GM18951 (cell line): Measurements from ENCODE around the gene C1QTNF8.

Experiments used
- POLR2A ChIP-seq: IDR thresholded peaks from 4 replicates; pipeline ENCODE4 v1.6.1; 2011; ENCODE audit warnings: mild to moderate bottlenecking; ENCODE audit not compliant: insufficient read length, insufficient read depth; ENCODE audit errors: extremely low read depth
- in situ Hi-C: fragments of 300-500 bp; cut with MboI; formaldehyde crosslinking; loops from one replicate; pipeline ENCODE4 v1.12.0; 2022; ENCODE audit warnings: low sequenced_read_pairs, mixed read lengths, inconsistent platforms; ENCODE audit not compliant: unreplicated experiment

Gene C1QTNF8

DNA sequence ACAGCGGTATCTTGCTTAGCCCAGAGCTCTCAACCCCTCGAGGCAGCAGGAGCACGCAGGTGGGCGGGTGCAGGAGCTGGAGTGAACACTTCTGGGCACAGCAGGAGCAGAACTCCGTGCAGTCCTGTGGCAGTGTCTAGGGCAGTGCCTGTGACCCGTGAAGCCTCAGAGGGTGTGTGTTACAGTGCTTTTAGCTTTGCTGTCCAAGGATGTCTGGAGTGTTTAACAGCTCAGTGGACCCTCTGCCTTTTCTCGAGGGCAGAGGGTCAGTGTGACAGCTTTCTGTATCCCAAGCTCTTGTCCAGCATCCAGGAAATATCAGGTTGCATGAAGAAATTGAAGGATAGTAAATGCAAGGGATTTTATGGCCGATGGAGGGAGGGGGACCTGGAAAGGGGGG is 39.8 kb downstream of the C1QTNF8 start:
- TF ChIP-seq POLR2A: no peak
- in situ Hi-C loops: loop anchor here (25.0 kb wide), 1 partner anchor 219 kb away; no protein-coding TSS in a partner anchor

DNA sequence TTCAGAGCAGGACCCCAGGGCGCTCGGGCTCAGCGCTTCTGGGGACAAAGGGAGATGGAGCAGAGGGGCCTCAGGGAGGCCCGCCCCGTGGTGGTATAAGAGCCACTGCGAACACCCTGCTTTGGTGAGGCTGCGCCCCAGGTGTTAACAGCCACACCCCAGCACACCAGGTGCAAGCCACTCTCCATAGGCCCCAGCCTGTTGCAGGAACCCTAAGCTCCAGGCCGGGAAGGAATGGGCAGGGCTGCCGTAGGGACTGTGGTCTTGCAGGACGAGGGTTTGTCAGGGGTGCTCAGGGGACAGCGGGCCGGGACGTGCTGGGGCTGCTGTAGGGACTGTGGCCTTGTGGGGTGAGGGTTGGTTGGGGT is 40.5 kb downstream of the C1QTNF8 start:
- in situ Hi-C loops: loop anchor here (25.0 kb wide), 1 partner anchor 218 kb away; no protein-coding TSS in a partner anchor

DNA sequence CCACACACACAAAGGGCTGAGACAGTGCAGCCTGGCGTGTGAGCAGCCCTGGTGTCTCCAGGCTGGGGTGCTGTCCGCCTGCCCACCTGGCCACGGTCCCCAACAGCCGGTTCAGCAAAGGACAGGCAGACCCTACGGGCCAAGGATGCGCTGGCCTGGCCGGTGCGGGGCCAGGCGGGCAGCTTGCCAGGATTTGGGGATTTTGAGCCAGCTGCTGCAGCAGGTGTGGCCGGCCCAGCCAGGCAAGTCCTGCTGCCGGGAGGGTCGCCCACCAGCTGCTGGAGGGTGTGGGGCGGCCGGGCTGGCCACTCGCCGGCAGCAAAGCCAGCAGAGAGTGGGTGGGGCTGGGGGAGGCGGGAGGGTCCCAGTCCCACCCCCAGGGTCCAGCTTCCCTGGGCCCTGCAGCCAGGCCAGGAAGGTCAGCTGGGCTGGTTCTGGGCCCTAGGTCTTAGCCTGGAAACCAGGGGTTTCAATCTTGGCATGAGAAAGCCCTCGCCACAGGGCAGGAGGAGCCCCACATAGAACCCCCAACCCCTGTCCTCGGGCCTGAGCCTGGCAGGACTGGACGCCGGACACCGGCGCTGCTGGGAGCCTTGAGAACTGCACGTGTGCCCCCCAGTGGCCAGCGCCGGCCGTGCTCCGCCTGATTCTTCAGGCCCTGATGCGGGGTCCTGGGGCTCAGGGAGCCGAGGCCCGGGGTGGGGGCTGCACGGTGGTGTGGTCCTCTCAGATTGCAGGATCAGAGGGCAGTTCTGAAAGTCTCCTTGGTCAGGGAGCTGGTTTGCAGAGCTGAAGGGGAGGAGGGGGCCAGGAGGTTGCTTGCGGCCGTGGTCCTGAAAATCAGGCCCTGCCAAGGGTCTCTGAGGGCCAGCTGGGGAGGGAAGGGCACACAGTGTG is 41.1 kb downstream of the C1QTNF8 start:
- in situ Hi-C loops: loop anchor here (25.0 kb wide), 1 partner anchor 218 kb away; no protein-coding TSS in a partner anchor
- no peak for TF ChIP-seq POLR2A

More for the DNA sequence above, 40.5 kb downstream of the C1QTNF8 start:
- no peak for TF ChIP-seq POLR2A

DNA sequence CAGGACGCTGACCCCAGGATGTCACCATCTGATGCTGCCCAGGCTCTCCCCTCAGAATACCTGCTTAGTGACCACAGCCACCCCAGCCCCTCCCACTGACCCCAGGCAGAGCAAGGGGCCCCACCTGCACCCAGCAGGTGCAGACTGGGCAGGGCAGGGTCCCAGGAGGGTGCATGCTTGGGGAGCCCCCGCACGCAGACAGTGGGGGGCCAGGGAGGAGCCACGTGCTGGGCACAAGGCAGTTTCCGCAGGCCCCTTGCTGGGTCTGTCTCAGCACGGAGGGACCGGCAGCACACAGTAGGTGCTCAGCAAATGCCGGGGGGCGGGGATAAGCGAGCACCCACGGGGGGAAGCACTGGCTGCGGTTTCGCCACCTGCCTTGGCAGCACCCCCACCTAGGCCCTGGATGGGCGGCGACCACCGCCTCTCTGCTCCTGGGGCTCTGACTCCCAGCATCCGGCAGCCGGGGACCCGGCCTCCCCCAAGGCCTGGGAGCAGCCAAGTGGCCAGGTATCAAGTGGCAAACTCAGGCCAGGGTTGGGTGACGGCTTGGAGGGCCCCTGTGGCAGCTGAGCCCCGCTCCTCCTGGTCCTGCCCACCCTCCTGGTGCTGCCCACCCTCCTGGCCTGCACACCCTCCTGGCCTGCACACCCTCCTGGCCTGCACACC is 42.2 kb downstream of the C1QTNF8 start:
- in situ Hi-C loops: loop anchor here (25.0 kb wide), 1 partner anchor 217 kb away; no protein-coding TSS in a partner anchor
- no peak for TF ChIP-seq POLR2A

DNA sequence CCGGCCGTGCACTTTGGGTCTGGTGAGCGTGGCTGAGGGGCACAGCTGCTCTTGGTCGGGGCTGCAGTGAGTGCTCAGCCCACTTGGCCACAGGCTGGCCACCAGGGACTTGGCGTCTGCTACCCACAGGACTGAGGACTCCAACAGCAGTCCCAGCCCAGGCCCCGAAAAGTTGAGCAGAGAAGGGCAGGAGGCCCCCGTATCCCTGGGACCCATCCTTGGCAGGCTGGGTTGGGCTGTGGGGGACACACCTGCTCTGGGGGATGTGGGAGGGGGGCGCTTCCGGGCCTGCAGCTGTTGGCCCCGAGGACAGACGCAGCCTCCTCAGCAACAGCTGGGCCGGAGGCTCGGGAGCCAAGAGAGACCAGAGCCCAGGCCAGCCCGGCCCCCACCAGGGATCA is 42.9 kb downstream of the C1QTNF8 start:
- in situ Hi-C loops: loop anchor here (25.0 kb wide), 1 partner anchor 216 kb away; no protein-coding TSS in a partner anchor
- no peak for TF ChIP-seq POLR2A

DNA sequence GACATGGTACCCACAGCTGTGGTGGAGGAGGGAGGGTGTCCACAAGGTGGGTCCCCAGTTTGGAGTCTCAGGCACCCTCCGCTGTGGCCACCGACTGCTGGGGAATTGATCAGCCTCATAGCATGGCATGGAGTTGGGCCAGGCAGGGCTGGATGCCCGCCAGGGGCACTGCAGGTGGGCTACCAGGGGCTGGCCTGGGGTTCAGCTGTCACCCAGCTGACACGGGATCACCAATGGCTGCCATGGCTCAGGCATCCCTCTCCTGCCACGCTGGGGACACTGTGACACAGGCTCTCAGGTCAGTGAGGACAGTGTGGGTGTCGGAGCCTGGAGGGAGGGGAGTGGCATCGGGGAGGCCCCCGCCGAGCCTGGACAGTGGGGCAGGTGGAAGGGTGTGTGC is 43.3 kb downstream of the C1QTNF8 start:
- no peak for TF ChIP-seq POLR2A
- in situ Hi-C loops: loop anchor here (25.0 kb wide), 1 partner anchor 215 kb away; no protein-coding TSS in a partner anchor

DNA sequence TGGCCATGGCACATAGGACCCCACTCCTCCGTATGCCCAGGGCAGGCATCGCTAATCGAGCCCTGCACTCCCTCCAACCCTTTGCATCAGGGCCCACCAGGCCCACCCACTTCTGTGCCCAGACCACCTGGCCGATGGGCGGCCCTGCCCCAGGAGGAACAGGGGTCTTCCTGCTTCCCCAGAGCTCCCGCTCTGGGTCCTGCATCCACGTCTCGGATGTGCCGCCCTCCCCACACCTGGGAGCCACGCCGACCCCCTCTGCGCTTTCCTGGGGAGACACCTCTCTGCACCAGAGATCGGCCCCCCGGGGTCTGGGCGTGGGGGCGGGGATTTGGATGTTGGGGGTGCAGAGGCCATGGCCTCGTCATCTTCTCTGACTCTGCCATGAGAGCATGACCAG is 44.6 kb downstream of the C1QTNF8 start:
- in situ Hi-C loops: loop anchor here (25.0 kb wide), 1 partner anchor 214 kb away; no protein-coding TSS in a partner anchor
- TF ChIP-seq POLR2A: no peak

DNA sequence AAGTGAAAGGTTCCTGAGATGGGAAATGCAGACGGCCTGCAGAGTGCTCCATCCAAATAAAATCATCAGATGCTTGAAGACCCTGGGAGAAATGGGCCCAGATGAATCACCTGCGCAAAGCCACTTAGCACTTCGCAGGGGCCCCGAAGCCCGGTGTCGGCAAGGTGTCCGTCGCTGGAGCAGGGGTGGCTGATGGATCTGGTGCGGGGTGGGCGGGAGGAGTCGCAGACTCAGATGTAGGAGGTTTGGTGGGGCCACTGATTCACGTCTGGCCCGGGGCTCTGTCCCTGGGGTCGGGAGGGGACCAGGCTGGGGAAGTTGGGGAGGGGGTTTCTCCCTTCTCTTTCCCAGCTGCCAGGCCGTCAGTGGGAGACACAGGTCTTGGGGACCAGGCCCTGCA is 45.1 kb downstream of the C1QTNF8 start:
- in situ Hi-C loops: loop anchor here (25.0 kb wide), 1 partner anchor 214 kb away; no protein-coding TSS in a partner anchor
- TF ChIP-seq POLR2A: no peak

DNA sequence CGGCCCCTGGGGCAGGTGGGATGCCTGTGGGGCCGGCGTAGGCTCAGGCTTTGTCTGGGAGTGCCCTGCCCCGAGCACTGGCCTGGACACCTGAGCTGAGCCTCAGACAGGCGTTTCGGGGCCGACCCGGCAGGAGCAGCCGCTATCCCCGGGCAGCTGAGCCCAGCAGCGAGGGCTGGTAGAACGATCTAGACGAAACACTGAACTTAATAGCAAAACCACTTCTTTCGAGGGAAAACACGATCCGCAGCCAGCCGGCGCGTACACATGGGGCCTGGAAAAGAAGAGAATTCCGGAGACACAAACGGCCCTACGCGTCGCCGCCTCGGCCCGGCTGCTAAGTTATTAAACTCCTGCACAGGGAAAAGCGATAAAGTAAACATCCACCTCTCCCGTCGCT is 45.5 kb downstream of the C1QTNF8 start:
- in situ Hi-C loops: loop anchor here (25.0 kb wide), 1 partner anchor 213 kb away; no protein-coding TSS in a partner anchor

DNA sequence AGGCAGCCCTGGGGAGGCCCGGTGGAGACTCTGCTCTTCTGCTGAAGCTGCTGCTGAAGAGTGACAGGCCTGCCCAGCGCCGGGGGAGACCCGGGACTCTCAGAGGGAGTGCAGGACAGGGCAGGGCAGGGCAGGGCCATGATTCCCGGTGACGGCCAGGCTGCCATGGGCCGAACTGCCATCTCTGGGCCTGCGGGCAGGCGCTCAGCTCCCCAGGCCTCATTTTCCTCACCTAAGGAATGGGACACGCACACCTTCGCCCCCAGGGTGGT is 46.1 kb downstream of the C1QTNF8 start:
- no peak for TF ChIP-seq POLR2A
- in situ Hi-C loops: loop anchor here (25.0 kb wide), 1 partner anchor 213 kb away; no protein-coding TSS in a partner anchor

More for the DNA sequence above, 45.5 kb downstream of the C1QTNF8 start:
- TF ChIP-seq POLR2A: no peak

DNA sequence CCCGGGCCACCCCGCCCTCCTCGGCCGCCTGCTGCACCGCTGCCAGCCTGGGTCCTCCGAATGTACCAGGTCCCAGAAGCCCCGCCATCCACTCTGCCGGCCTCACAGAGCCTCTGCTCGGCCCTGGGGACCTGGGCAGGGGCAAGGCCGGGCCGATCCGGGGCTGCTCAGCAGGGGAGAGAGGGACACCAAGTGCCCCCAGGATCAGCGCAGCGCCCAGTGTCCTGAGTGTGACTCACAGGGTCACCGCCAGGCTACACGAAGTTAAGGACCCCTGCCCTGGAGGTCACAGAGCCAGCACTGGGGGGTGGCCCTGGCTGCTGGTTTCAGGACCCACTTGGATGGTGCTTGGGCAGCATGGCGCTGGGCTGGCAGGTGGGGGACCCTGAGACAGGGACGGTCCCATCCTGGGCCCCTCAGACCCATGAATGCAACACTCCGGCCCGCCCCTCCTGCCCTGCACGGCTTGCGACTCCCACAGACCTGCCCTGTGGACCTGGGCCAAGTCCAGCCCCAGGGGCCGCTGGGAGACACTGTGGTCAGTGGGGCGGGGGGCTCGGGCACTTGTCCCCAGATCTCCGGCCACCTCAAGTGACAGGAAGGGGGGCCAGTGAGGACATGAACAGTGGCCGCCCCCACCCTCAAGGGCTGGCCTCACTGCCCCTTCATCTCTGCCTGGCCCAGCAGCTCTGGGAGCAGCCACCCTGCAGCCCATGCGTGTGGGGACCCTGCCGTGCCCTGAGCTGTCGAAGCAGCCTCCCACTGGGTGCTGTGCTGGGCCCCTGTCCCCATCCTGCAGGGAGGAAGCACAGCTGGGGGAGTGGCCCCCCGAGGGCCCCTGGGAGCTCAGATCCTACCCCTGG is 46.7 kb downstream of the C1QTNF8 start:
- in situ Hi-C loops: no loop called here

DNA sequence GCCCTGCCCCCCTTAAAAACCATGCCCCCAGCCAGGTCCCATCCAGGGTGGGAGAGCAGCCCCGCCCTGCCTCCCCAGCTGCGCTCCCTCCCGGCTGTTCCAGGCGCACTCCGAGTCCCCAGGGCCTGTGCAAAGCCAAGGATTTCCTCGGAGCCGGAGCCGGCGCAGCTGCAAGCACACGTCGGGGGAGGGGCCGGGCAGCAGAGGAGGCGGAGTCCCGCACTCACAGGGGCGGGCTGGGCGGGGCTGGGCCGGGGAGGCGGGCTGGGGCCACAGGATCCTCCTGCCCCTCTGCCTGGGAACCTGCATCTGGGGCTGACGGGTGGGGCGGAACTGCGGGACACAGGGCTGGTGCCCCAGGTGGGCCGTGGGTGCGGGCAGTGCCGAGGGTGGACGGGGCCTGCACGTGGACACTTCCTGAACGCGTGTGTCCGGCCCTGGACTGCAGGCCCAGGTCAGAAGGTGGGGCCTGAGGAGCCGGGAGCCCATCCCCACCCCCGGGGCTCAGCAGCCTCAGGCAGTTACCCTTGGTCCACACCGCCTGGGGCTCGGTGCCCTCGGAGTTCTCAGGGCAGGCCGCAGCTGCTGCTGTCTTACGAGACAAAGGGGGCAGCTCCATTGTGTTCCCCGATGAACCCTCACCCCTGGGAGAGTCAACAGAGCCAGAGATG is 47.5 kb downstream of the C1QTNF8 start:
- in situ Hi-C loops: no loop called here
- TF ChIP-seq POLR2A: no peak

More for the DNA sequence above, 46.7 kb downstream of the C1QTNF8 start:
- no peak for TF ChIP-seq POLR2A
